ENCODE results near the gene MACROD2. TPM values are rescaled to one million over a fixed set of nuclear protein-coding genes. Genes with fewer than 3 reads are reported as not detected.
"Not testable (repeated sequence)": the region's sequence is repeated elsewhere in the genome, so short reads cannot be mapped to it uniquely, and the experiment has no call there.

MACROD2 gene
- total and polyA plus RNA-seq, 4 donors, result 0.66 to 10.5 (median 3.3) TPM

GRCh38 chr20:14208956-14209355 lies 213.6 kb downstream of the MACROD2 start:
- Histone ChIP-seq H3K27ac (ENCODE audit: low read depth in 1 of 2, low read length in 2 of 2) (no peak overlapping the region), H3K9ac (ENCODE audit: low read depth in 1 of 2, low read length in 2 of 2) (no peak overlapping the region), H3K9me3 (ENCODE audit: control insufficient read depth in 4 of 4, low read length in 3 of 4) (no peaks in the 10 kb centered on the region), H3K27me3 (ENCODE audit: control insufficient read depth in 4 of 4, insufficient read depth in 4 of 4, low read length in 3 of 4) (no peaks in the 10 kb centered on the region), H3K4me3 (ENCODE audit: low read depth in 1 of 3, low read length in 3 of 3) (no peak overlapping the region), H3K4me1 (ENCODE audit: control insufficient read depth in 4 of 4, insufficient read depth in 4 of 4, low read length in 3 of 4) (no peaks in the 10 kb centered on the region), H3K36me3 (ENCODE audit: control insufficient read depth in 4 of 4, insufficient read depth in 3 of 4, low read depth in 1 of 4, low read length in 3 of 4) (no peaks in the 10 kb centered on the region)
- 97% methylated on average over 1 of the region's 1 CpG for WGBS
- TF ChIP-seq JUND (IDR thresholded peaks at IDR 0.05) (no peak), EGR1 (IDR thresholded peaks at IDR 0.05; ENCODE audit: low read depth in 2 of 2) (no peak)
- TF ChIP-seq, protein P1, sequence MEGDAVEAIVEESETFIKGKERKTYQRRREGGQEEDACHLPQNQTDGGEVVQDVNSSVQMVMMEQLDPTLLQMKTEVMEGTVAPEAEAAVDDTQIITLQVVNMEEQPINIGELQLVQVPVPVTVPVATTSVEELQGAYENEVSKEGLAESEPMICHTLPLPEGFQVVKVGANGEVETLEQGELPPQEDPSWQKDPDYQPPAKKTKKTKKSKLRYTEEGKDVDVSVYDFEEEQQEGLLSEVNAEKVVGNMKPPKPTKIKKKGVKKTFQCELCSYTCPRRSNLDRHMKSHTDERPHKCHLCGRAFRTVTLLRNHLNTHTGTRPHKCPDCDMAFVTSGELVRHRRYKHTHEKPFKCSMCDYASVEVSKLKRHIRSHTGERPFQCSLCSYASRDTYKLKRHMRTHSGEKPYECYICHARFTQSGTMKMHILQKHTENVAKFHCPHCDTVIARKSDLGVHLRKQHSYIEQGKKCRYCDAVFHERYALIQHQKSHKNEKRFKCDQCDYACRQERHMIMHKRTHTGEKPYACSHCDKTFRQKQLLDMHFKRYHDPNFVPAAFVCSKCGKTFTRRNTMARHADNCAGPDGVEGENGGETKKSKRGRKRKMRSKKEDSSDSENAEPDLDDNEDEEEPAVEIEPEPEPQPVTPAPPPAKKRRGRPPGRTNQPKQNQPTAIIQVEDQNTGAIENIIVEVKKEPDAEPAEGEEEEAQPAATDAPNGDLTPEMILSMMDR (IDR thresholded peaks at IDR 0.05; ENCODE audit: low read depth, low read length, missing input control), result no peak
- DNase-seq (ENCODE audit: low spot score), result no peak

DNA sequence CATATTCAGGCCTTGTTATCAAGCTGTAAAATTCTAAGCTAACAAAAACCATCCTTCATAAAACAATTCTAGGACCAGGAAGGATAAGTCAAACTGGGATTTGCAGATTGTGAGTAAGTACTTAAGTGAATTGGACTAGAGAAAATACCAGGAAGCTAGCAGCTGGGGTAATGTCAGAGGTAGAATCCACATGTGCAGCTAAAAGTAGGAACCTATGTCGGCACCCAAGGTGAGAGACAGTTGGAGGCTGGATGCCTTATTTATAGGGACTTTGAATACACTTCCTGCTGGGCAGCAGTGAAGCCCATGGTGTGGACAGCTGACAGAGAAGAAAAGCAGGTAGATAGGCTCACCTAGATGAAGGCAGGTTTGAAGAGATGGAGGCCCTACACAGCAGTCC lies 214.8 kb downstream of the MACROD2 start:
- WGBS, result 80% methylated on average over 1 of the region's 1 CpG
- DNase-seq (ENCODE audit: low spot score), result no peak
- H3K36me3 ChIP-seq (ENCODE audit: control insufficient read depth in 4 of 4, insufficient read depth in 3 of 4, low read depth in 1 of 4, low read length in 3 of 4), result no peaks in the 10 kb centered on the region
- H3K4me3 ChIP-seq (ENCODE audit: low read depth in 1 of 3, low read length in 3 of 3), result no peak overlapping the region
- H3K9ac ChIP-seq (ENCODE audit: low read depth in 1 of 2, low read length in 2 of 2), result no peak overlapping the region
- no peaks in the 10 kb centered on the region for H3K9me3 ChIP-seq (ENCODE audit: control insufficient read depth in 4 of 4, low read length in 3 of 4)
- no peaks in the 10 kb centered on the region for H3K27me3 ChIP-seq (ENCODE audit: control insufficient read depth in 4 of 4, insufficient read depth in 4 of 4, low read length in 3 of 4)
- H3K4me1 ChIP-seq (ENCODE audit: control insufficient read depth in 4 of 4, insufficient read depth in 4 of 4, low read length in 3 of 4), result no peaks in the 10 kb centered on the region
- no peak overlapping the region for H3K27ac ChIP-seq (ENCODE audit: low read depth in 1 of 2, low read length in 2 of 2)
- TF ChIP-seq FOXA2 (IDR thresholded peaks at IDR 0.05) (no peak), RXRA (IDR thresholded peaks at IDR 0.05) (no peak), YY1 (IDR thresholded peaks at IDR 0.05) (no peak), HNF4G (IDR thresholded peaks at IDR 0.05) (no peak), SP1 (IDR thresholded peaks at IDR 0.05) (no peak)
- TF ChIP-seq, protein P1 (IDR thresholded peaks at IDR 0.05; ENCODE audit: low read depth, low read length, missing input control), result no peak

DNA sequence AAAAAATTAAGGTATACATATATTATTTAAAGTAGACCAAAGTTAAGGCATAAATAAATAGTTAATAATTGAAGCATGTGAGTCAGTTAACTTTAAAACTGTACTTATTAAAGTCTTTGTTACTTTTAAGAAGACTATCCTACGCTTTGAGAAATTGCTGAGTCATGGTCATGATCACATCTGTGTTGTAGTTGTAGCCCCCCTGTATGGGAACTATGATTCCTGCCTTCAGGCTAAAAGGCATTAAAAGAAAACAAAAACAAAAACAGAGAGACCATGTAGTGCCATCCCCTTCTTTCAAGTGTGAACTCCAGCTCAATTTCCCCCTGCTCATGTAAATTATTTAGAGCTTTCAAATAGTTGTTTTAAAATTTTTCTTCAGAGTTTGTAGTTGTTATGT lies 218.7 kb downstream of the MACROD2 start:
- Histone ChIP-seq H3K27ac (ENCODE audit: low read depth in 1 of 2, low read length in 2 of 2) (no peak overlapping the region), H3K4me1 (ENCODE audit: control insufficient read depth in 4 of 4, insufficient read depth in 4 of 4, low read length in 3 of 4) (no peaks in the 10 kb centered on the region), H3K9ac (ENCODE audit: low read depth in 1 of 2, low read length in 2 of 2) (no peak overlapping the region), H3K36me3 (ENCODE audit: control insufficient read depth in 4 of 4, insufficient read depth in 3 of 4, low read depth in 1 of 4, low read length in 3 of 4) (no peaks in the 10 kb centered on the region), H3K4me3 (ENCODE audit: low read depth in 1 of 3, low read length in 3 of 3) (no peak overlapping the region), H3K9me3 (ENCODE audit: control insufficient read depth in 4 of 4, low read length in 3 of 4) (no peaks in the 10 kb centered on the region), H3K27me3 (ENCODE audit: control insufficient read depth in 4 of 4, insufficient read depth in 4 of 4, low read length in 3 of 4) (no peaks in the 10 kb centered on the region)
- WGBS, result 80% methylated on average over 1 of the region's 1 CpG
- no peak for DNase-seq (ENCODE audit: low spot score)
- TF ChIP-seq, protein P2, sequence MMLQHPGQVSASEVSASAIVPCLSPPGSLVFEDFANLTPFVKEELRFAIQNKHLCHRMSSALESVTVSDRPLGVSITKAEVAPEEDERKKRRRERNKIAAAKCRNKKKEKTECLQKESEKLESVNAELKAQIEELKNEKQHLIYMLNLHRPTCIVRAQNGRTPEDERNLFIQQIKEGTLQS (IDR thresholded peaks at IDR 0.05), result no peak
- TF ChIP-seq HNF4A (conservative IDR thresholded peaks at IDR 0.05) (no peak), YY1 (IDR thresholded peaks at IDR 0.05) (no peak)
- TF ChIP-seq, protein P3, sequence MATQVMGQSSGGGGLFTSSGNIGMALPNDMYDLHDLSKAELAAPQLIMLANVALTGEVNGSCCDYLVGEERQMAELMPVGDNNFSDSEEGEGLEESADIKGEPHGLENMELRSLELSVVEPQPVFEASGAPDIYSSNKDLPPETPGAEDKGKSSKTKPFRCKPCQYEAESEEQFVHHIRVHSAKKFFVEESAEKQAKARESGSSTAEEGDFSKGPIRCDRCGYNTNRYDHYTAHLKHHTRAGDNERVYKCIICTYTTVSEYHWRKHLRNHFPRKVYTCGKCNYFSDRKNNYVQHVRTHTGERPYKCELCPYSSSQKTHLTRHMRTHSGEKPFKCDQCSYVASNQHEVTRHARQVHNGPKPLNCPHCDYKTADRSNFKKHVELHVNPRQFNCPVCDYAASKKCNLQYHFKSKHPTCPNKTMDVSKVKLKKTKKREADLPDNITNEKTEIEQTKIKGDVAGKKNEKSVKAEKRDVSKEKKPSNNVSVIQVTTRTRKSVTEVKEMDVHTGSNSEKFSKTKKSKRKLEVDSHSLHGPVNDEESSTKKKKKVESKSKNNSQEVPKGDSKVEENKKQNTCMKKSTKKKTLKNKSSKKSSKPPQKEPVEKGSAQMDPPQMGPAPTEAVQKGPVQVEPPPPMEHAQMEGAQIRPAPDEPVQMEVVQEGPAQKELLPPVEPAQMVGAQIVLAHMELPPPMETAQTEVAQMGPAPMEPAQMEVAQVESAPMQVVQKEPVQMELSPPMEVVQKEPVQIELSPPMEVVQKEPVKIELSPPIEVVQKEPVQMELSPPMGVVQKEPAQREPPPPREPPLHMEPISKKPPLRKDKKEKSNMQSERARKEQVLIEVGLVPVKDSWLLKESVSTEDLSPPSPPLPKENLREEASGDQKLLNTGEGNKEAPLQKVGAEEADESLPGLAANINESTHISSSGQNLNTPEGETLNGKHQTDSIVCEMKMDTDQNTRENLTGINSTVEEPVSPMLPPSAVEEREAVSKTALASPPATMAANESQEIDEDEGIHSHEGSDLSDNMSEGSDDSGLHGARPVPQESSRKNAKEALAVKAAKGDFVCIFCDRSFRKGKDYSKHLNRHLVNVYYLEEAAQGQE (IDR thresholded peaks at IDR 0.05), result no peak
- TF ChIP-seq, protein P1 (IDR thresholded peaks at IDR 0.05; ENCODE audit: low read depth, low read length, missing input control), result no peak

DNA sequence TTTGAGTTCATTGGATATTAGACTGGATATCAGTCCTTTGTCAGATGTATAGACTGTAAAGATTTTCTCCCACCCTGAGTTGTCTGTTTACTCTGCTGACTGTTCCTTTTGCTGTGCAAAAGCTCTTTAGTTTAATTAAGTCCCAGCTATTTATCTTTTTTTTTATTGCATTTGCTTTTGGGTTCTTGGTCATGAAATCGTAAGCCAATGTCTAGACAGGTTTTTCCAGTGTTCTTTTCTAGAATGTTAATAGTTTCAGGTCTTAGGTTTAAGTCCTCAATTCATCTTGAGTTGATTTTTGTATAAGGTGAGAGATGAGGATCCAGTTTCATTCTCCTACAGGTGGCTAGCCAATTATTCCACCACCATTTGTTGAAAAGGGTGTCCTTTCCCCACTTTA lies 220.6 kb downstream of the MACROD2 start:
- not testable (repeated sequence) for H3K9ac ChIP-seq (ENCODE audit: low read depth in 1 of 2, low read length in 2 of 2); H3K36me3 ChIP-seq (ENCODE audit: control insufficient read depth in 4 of 4, insufficient read depth in 3 of 4, low read depth in 1 of 4, low read length in 3 of 4); H3K9me3 ChIP-seq (ENCODE audit: control insufficient read depth in 4 of 4, low read length in 3 of 4); H3K4me1 ChIP-seq (ENCODE audit: control insufficient read depth in 4 of 4, insufficient read depth in 4 of 4, low read length in 3 of 4); DNase-seq (ENCODE audit: low spot score); H3K27me3 ChIP-seq (ENCODE audit: control insufficient read depth in 4 of 4, insufficient read depth in 4 of 4, low read length in 3 of 4); H3K27ac ChIP-seq (ENCODE audit: low read depth in 1 of 2, low read length in 2 of 2); H3K4me3 ChIP-seq (ENCODE audit: low read depth in 1 of 3, low read length in 3 of 3)
- WGBS, result 84% methylated on average over 1 of the region's 1 CpG

All from liver (tissue), 9 donors.